Erythroblast (primary cell): ENCODE data around the gene QSOX1.

Experiments used
- DNase-seq, 2 experiments: peaks; one replicate each; lab custom pipeline; 2025; lab: John Stamatoyannopoulos, UW
- GATA1 ChIP-seq: IDR thresholded peaks from 2 replicates; pipeline ENCODE4 v1.6.1; 2011; ENCODE audit warnings: low read depth, mild to moderate bottlenecking, control low read depth, low read length, moderate library complexity
- POLR2A ChIP-seq: IDR thresholded peaks from 2 replicates; pipeline ENCODE4 v1.6.1; 2011; ENCODE audit warnings: mild to moderate bottlenecking, low read length

Gene QSOX1

DNA sequence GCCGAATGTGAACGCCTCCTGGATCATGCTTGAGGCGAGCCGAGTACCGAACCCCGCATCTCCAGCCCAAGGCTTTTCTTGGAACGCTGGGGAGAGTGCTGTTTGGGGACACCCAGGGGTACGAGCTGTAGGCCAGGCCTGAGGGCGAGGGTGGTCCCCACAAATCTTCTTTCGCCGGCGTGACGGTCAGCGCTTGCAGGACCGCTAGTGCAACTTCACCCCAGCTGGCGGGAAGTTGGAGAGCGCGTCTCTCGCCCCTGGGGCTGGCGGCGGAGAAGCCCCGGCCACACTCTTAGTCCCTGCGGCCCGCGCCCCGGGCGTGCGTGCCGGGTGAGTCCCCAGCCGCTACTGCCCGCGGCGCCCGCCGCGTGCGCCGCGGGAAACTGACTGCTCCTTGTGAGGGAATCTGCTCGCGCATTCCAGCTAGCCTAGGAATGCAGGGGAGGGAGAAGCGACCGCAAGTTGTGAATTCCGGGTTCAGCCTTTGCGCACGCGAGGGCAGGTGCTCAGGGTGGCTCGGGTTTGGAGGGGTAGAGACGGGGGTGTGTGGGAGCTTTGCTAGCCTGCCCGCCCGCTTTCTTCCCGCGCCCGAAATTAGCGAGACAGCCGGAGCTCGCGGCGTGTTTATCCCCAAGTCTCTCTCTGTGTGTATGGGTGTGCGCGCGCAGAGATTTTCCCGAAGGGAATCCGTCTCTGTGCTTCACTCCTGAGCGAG, 76.3 kb downstream of the QSOX1 start:
- TF ChIP-seq GATA1: no peak
- TF ChIP-seq POLR2A: no peak
- peak; percentile 24 to 42 for DNase-seq

DNA sequence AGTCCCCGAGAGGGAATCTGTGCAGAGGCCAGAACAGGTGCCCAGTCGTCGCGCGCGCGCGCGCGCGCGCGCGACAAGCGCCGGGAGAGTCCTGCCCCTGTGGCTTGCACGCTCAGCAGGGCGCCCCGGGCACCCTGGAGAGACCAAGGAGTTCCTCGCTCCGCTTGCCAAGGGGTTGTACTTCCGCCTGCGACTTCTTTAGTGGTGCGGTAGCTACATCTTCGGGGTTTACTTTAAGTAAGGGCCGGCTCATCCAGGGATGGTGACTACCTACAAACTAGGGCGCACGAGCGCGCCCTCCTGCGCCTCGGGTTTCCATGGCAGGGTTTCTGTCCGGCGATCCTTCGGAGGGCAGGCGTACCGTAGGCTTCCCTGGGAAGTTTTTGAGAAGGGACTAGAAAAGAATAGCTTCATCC, 76.8 kb downstream of the QSOX1 start:
- peak; percentile 27 to 50 for DNase-seq
- TF ChIP-seq GATA1 (no peak), POLR2A (no peak)

DNA sequence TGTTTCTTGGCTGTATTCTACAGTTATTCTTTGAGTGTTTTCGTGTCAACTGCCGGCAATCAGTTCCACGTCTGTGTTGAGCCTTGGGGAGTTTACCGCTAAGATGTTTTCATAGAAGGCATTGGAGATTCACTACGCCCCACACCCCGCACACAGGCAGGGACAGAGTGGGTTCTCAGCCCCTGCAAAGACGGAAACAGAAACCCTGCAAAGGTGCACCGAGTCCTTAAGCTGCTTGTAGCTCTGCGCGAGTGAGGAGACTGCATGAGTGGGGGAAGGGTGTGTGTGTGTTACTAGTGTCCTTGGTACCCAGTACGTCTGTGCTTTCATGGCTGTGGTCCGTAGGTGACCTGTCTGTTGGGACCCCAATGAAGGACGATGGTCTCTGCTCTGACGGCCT, 77.3 kb downstream of the QSOX1 start:
- no peak for TF ChIP-seq GATA1
- TF ChIP-seq POLR2A: no peak

DNA sequence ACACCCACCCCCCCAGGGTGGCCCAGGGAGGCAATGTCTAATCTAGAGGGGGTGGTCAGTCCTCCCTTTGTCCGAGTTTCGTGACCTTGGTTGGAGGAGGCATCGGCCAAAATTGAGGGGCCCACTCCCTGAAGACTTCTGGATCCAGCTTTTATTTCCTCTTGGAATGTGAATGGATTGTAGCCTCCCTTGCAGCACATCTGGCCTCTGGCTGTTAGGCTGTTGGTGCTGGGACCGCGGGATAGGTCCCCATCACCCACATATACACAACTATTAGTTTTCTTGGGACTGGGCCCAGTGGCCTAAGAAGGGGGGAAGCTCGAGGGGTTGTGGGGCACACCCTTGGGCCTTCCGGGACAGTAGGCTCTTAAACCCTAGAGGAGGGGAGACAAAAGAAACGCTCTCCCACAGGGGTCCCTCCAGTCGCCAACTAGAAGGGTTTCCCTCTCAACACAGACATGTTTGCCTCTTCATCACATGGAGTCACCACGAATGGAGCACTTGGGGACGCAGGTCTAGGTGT, 77.9 kb downstream of the QSOX1 start:
- no peak for DNase-seq
- TF ChIP-seq POLR2A: no peak
- TF ChIP-seq GATA1: no peak

More for the DNA sequence above, 77.3 kb downstream of the QSOX1 start:
- peak in 1 of 2 experiments; percentile 26 for DNase-seq

DNA sequence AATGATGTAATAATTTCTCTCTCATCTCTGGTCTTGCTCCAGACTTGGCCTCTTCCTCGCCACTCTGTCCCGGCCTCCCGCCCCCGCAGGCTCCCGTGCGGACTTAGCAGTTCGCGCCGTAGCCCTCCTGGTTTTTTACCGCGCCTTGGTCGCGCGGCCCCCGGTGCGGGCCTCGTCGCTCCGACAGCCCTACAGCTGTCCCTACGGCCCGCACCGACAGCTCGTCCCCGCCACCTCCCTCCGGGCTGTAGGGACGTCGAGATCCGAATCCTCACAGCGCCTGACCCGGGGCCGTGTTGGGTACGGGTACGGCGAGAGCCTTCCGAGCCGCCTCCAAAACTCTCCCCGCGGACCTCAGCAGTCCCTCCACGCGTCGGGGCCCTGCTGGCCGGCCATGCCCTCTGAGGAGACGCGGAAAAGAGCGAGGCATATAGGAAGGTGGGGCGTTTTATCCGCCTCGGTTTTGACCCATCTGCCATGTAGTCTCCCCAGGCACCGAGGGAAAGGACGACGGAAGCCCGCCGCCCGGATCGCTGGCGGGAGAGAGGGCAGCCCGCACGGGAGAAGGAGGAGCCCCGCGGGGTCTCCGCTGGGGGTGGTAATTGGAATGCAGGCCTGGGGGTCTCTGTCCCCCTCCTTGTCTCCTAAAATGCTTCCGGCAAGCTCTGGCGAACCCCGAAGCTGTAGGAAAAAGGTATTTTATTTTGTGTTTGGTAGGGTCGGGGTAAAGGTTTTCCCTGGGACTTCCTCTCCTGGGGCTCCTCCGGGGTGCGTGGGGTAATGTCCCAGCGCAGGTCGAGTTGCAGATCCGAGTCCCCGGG, 78.7 kb downstream of the QSOX1 start:
- no peak for DNase-seq
- no peak for TF ChIP-seq GATA1
- TF ChIP-seq POLR2A: no peak

DNA sequence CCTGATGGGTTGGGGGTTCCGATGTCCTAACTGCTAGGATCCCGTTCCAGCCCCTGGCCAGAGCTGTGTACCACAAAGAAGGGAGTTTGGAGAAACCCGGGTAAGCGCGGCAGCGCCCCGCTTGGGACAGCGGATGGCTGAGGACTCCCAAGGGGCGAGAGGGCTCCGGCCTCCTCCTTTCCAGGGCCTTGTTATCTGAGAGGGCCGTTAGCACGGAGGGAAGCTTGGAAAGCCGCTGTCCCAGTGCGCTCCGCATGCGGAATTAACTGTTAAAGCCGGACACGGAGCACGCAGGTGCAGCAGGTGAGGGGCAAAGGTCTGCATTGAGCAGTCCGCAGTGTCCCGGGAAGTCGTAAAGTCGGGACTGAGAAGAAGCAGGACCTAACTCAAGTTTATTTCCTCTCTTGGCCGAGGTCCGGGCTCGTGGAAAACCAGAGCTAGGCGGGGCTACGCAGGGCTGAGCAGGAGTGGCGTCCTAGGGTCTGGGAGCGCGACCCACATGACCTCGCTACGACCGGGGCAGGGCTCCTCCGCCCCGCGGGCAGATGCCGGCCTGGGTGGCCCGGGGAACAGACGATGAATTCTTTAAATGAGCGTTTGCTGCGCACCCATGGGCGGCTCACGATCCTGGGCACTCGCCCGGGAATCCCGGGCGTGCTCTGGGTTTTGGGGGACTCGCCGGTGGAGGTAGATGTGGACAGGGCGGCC, 79.9 kb downstream of the QSOX1 start:
- TF ChIP-seq POLR2A (no peak), GATA1 (no peak)
- DNase-seq: no peak

DNA sequence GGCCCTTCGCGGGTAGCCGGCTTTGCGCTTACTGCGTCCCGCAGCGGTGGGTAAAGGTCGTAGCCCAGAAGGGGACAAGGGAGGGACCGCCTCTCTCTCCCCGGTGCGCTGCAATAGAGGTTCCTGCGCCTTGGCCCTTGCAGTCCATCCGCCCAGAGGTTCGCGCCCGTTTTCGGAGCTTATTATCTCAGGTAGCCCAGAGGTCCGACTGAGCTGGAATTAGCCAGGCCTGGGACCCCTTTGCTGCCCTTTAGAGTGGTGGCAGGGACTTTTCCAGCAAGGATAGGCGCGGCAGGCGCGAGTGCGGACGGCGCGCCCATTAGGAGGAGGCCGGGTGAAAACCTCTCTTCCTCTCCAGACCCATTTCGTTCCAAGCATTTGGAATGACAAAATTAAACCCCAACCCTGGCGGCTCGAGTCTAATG, 80.4 kb downstream of the QSOX1 start:
- TF ChIP-seq POLR2A: no peak
- TF ChIP-seq GATA1: no peak
- DNase-seq: no peak

DNA sequence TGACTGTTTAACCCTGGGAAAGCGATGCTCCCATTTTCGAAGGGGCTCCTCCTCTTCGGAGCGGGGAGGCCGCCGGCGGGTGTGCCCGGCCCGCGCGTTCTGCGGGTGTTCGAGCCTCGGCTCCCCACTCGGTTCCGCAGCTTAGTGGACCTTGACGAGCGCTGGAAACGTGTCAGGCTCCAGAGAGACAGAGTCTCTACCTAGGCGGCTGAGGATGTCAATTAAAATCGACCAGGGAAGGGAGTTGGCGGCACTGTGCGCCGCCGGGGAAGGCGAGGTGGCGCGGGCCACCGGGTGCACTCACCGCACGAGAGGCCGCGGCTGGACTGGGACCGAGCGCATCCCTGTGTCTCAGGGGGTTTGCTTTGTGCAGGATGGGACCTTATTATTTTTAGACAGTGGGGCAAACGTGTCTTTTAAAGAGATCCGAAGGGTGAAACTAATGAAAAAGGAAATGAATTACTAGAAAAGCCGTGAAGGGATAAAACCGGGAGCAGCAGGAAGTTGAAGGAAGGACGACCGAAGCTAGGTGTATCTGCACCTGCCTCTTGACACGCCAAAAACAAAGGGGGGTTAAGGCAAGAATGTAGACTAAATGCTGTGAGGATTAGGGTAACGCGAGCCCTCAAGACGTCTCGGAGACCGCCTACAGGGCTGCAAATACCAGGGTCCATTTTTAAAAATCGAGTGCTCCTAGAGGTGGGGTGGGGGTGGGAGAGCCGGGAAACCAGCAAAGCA, 81.0 kb downstream of the QSOX1 start:
- TF ChIP-seq POLR2A (no peak), GATA1 (no peak)
- DNase-seq: no peak

DNA sequence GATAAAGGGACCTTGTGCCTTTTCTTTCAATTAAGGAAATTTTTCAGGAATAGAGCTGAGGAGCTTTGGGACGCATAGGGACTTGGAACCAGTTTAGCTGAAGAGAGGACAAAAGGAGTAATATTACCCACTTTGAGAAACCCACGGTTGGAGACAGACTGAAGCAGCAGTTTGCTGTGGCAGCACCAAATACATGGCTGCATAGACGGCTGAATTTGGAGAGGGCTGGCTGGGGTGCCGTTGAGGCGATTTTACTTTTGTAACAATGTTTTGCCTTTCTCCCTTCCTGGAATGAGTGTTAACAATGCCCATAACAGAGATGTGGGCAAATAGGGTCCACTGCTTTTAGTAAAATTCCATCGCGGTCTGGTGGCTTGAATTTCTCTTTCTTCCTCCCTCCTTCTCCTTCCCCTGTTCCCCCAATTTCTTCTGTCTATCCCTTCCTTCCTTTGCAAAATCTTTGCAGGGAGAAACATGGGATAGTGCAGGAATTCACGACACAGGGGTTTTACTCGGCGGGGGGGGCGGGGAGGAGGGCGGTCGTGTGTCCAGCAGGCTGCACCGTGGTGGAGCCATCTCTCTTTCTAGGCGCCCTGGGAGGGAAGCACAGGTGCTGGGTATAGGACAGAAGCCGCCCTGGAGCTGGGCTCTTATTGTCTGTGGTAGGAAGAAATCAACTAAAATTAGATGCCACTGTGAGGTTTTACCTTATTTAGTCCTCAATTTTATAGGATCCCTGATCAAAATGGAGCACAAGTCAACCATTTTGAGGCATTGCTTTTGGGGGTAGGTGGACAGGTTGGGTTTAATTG, 82.2 kb downstream of the QSOX1 start:
- no peak for DNase-seq
- TF ChIP-seq POLR2A (no peak), GATA1 (no peak)

DNA sequence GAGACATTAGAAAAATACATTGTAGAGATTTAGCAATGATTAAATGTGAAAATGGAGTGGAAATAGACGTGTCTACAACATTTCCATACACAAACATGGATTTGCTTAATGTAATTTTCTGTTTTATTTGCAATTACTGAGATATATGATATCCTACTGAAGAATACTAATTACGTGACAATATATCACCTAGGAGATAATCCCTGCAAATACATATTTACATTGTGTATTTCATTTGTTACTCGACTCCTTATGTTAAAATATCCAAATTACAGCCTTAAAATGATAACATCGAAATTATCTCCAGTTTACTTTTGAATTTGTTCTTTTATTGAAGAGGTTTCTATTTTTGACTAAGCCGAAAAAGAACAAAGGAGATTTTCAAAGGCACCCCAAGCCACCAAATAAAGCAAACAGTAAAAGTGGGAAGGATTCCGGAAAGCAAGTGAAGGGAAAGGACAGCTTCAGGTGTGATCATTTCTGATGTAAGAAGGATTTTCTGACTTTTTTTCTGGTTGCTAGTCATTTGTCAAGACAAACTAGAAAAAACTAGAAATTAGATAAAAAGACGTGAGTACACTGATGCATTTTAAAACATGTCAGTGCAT, 83.3 kb downstream of the QSOX1 start:
- no peak for DNase-seq
- no peak for TF ChIP-seq POLR2A
- TF ChIP-seq GATA1: no peak

DNA sequence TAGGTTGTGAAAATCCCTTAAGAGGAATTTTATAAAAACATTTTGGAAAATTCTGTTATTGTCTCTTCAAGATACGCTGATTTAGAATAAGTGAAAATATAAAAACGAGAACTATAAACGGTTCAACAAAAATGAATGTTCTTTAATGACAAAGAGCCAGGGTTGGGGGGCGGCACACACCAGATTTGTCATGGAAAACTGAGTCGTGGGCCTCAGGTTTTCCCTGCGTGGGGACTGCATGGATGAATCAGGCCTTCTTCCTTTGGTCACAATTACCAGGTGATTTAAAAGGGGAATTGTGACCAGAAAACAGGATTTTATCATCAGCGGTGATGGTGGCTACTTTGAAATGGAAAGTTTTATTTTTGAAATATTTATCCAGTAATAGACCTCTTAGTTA, 84.0 kb downstream of the QSOX1 start:
- no peak for TF ChIP-seq GATA1
- DNase-seq: no peak
